K562 (cell line): ENCODE measurements around the gene AKAP6.

Source experiments
- ETS1 ChIP-seq: conservative IDR thresholded peaks from 2 replicates; pipeline ENCODE4 v1.6.1; 2011; ENCODE audit warnings: low read depth, mild to moderate bottlenecking, low read length; ENCODE audit not compliant: control insufficient read depth
- GABPA ChIP-seq: fragments of 200-800 bp; sonication (Bioruptor generic); conservative IDR thresholded peaks from 2 replicates; pipeline ENCODE4 v1.6.1; 2016; ENCODE audit warnings: low read depth, missing genetic modification characterization, missing compliant biosample characterization
- HDAC6 ChIP-seq: IDR thresholded peaks from 2 replicates; pipeline ENCODE4 v1.6.1; 2012; ENCODE audit warnings: low read depth, mild to moderate bottlenecking, control low read depth, inconsistent platforms, low read length, moderate library complexity
- ILK ChIP-seq: fragments of 450-650 bp; IDR thresholded peaks from 2 replicates; pipeline ENCODE4 v1.6.1; 2016; ENCODE audit warnings: missing genetic modification characterization, low read depth, mild to moderate bottlenecking, missing compliant biosample characterization, moderate library complexity, borderline replicate concordance
- MTA2 ChIP-seq: fragments of 450-650 bp; IDR thresholded peaks from 2 replicates; pipeline ENCODE4 v1.6.1; 2016; ENCODE audit warnings: low read depth
- MTA3 ChIP-seq: fragments of 450-650 bp; formaldehyde crosslinking; IDR thresholded peaks from 2 replicates; pipeline ENCODE4 v1.6.1; 2017; ENCODE audit warnings: mild to moderate bottlenecking, borderline replicate concordance
- PPARD ChIP-seq: fragments of 250-450 bp; sonication (Bioruptor Pico); IDR thresholded peaks from 2 replicates; pipeline ENCODE4 v1.8.0; 2022; ENCODE audit warnings: inconsistent platforms, mild to moderate bottlenecking, moderate library complexity
- SIRT6 ChIP-seq: IDR thresholded peaks from one replicate; pipeline ENCODE4 v1.6.1; 2012; ENCODE audit warnings: low read depth, mild to moderate bottlenecking, control low read depth, inconsistent platforms, low read length, moderate library complexity
- SRF ChIP-seq, 2 experiments: fragments of 250-450, 450-650 bp in 1 of 2; sonication (Bioruptor Pico) in 1 of 2; sonication (generic) in 1 of 2; formaldehyde crosslinking; IDR thresholded peaks; 2 replicates each; pipeline versions ENCODE4 v1.5.0 to v1.5.1; 2020 to 2022; ENCODE audit warnings: mild to moderate bottlenecking in 1 of 2, missing genetic modification reagents in 1 of 2
- TAF1 ChIP-seq: IDR thresholded peaks from 2 replicates; pipeline ENCODE4 v1.6.1; 2011; ENCODE audit warnings: mild to moderate bottlenecking, low read length, moderate library complexity; ENCODE audit not compliant: insufficient read depth, control insufficient read depth, severe bottlenecking; ENCODE audit errors: extremely low read depth
- TOE1 ChIP-seq, 2 experiments: fragments of 450-650 bp in 1 of 2; sonication (generic) in 1 of 2; formaldehyde crosslinking in 1 of 2; IDR thresholded peaks; 2 replicates each; pipeline versions ENCODE4 v1.7.1 to v1.8.0; 2016 to 2022; ENCODE audit warnings: borderline replicate concordance in 2 of 2, mild to moderate bottlenecking in 2 of 2, antibody characterized with exemption in 1 of 2, inconsistent platforms in 1 of 2, low read depth in 1 of 2, missing genetic modification reagents in 1 of 2, moderate library complexity in 1 of 2
- ZNF707 ChIP-seq: fragments of 250-450 bp; sonication (Bioruptor Pico); conservative IDR thresholded peaks from 2 replicates; pipeline ENCODE4 v1.8.0; 2022; ENCODE audit warnings: inconsistent platforms, mild to moderate bottlenecking, moderate library complexity
- TF ChIP-seq, protein P1 (sequence below), 2 experiments: fragments of 200-800 bp in 1 of 2; sonication (Bioruptor generic) in 1 of 2; sonication (generic) in 1 of 2; formaldehyde crosslinking in 1 of 2; IDR thresholded peaks in 1 of 2; conservative IDR thresholded peaks in 1 of 2; 2 replicates each; pipeline versions ENCODE4 v1.5.0 to v1.6.1; 2016 to 2020; ENCODE audit warnings: missing compliant biosample characterization in 1 of 2, missing genetic modification characterization in 1 of 2, missing genetic modification reagents in 1 of 2
- TF ChIP-seq, protein P2 (sequence below): fragments of 450-650 bp; formaldehyde crosslinking; IDR thresholded peaks from 2 replicates; pipeline ENCODE4 v1.4.0; 2020; ENCODE audit warnings: mild to moderate bottlenecking, mixed read lengths

DNA sequence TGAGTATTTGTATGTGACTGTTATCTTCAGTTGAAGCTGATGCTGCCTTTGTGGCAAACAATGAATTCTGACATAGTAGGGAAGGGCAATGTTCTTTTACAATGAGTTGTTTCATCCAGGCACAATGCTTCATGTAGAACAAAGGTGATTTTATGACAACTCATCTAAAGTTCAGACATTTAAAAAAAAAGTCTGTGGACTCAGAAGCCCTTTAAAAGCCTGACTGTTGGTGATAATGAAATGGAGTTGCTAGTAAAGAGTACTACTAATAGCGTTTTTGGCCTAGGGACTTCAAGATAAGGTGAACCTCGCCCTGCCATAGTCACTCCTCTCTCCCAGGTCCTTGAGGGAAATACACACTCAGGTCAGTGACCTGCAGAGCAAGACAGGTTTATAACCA is 105.1 kb downstream of the AKAP6 start:
- TF ChIP-seq PPARD (CRISPR knock-in tag) (no peak), SIRT6 (no peak), MTA3 (no peak), SRF (CRISPR knock-in tag; IDR thresholded peaks at IDR 0.05) (no peak), GABPA (tag) (no peak), TAF1 (no peak), HDAC6 (no peak), ETS1 (no peak), MTA2 (no peak), ILK (no peak), ZNF707 (CRISPR knock-in tag) (no peak), TOE1 (IDR thresholded peaks at IDR 0.05; ENCODE audit: borderline replicate concordance) (no peak), TOE1 (CRISPR knock-in tag; IDR thresholded peaks at IDR 0.05; ENCODE audit: borderline replicate concordance, low read depth) (no peak)
- TF ChIP-seq, protein P1, sequence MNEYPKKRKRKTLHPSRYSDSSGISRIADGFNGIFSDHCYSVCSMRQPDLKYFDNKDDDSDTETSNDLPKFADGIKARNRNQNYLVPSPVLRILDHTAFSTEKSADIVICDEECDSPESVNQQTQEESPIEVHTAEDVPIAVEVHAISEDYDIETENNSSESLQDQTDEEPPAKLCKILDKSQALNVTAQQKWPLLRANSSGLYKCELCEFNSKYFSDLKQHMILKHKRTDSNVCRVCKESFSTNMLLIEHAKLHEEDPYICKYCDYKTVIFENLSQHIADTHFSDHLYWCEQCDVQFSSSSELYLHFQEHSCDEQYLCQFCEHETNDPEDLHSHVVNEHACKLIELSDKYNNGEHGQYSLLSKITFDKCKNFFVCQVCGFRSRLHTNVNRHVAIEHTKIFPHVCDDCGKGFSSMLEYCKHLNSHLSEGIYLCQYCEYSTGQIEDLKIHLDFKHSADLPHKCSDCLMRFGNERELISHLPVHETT (CRISPR knock-in tag; conservative IDR thresholded peaks at IDR 0.05 in 1 of 2, IDR thresholded peaks at IDR 0.05 in 1 of 2) = no peak
- TF ChIP-seq, protein P2, sequence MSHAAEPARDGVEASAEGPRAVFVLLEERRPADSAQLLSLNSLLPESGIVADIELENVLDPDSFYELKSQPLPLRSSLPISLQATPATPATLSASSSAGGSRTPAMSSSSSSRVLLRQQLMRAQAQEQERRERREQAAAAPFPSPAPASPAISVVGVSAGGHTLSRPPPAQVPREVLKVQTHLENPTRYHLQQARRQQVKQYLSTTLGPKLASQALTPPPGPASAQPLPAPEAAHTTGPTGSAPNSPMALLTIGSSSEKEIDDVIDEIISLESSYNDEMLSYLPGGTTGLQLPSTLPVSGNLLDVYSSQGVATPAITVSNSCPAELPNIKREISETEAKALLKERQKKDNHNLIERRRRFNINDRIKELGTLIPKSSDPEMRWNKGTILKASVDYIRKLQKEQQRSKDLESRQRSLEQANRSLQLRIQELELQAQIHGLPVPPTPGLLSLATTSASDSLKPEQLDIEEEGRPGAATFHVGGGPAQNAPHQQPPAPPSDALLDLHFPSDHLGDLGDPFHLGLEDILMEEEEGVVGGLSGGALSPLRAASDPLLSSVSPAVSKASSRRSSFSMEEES = no peak
